Stimulated activated CD8-positive, alpha-beta memory T cell treated with anti-CD3 and anti-CD28 coated beads, Interleukin-4, amount 100 ng/mL, for 4 hours (primary cell): ENCODE results near the gene MT3.
"Not testable (repeated sequence)": the region's sequence is repeated elsewhere in the genome, so short reads cannot be mapped to it uniquely, and the experiment has no call there.

Experiments
- DNase-seq, 2 donors: peaks; one replicate each; pipeline ENCODE4 v3.0.0-alpha.2; 2020; ENCODE audit warnings: low read depth in 2 of 2, low spot score in 1 of 2

Gene MT3

DNA sequence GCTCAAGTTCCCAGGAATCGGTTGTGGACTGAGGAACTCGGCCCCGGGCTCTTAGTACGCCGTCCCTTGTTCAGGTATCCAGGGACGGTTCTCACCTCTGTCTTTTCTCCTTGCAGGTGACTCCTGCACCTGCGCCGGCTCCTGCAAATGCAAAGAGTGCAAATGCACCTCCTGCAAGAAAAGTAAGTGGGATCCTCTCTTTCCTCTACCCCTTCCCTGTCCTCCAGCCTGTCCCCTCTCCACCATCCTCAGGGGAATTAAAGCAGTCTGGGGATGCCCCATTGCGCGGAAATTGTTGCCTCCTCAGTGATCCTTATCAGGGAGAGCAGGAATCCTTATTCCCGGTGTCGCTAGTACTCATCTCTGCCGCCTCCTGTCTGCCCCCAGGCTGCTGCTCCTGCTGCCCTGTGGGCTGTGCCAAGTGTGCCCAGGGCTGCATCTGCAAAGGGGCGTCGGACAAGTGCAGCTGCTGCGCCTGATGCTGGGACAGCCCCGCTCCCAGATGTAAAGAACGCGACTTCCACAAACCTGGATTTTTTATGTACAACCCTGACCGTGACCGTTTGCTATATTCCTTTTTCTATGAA lies 19.6 kb downstream of the MT3 start:
- DNase-seq: no peak

DNA sequence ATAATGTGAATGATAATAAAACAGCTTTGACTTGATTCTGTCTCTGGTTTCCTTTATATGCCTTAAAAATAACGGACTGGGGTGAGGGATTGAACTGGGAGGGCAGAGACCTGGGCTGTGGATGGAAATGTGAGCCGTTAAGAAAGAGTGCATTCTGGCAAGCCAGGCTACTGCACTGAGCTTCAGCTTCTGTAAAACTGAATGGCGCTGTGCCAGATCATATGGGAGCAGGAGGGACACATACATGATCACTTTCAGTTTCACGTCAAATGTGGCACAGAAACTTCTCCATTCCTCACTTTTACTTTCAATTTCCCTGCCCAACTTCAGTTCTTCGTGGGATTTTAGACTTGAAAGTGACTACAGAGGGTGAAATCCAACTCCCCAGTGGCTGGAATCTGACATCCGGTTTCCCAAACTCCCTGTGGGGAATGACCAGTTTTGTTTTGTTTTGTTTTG lies 20.2 kb downstream of the MT3 start:
- DNase-seq: peak; percentile 47 to 48

DNA sequence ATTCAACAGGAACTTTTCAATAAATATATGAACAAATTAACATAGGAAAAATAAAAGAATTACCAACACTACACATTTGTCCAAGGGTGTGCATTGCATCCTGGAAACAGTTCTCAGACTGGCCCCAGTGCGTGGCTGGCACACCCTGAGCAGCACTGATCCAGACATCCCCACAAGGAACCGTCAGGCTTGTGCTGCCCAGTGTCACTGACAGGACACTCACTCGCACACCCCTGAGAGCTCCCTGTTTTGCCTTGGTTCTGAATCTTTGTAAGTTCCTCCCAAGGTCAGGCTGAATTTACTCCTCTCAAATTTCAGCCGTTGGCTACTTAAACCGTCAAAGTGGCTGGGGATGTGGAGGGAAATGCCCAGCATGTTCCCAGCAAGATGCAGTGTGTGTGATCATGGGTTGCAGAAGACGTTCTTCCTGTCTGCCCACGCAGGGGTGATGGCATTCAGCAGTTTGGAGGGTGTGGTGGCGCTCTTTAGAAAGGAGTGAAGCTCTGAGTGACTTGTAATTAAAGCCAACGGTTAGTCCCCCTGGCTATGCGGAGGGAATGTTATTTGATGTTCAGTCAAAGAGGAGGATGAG lies 20.8 kb downstream of the MT3 start:
- DNase-seq: peak; percentile 46 to 58

DNA sequence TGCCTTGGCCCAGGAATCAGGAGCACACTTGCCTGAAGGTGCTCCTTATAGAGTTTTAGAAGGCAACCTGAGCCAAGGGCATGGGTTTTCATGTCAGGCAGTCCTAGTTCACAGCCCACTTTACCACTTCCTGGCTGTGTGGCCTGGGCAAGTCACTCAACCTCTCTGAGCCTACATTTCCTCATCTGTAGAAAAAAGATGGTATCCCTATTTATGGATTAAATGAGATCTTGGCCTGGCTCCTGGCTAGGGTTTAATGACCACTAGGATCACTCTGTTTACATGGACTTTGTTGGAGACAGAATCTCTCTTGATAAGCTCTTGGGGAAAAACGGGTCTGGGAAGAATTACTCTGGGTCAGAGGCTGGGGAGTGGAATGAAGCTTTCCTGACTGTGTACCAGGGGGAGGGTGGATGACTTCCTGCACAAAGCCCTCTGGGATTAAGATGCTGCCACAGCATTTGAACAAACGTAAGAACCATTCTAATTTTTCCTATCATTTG lies 21.3 kb downstream of the MT3 start:
- DNase-seq: no peak

DNA sequence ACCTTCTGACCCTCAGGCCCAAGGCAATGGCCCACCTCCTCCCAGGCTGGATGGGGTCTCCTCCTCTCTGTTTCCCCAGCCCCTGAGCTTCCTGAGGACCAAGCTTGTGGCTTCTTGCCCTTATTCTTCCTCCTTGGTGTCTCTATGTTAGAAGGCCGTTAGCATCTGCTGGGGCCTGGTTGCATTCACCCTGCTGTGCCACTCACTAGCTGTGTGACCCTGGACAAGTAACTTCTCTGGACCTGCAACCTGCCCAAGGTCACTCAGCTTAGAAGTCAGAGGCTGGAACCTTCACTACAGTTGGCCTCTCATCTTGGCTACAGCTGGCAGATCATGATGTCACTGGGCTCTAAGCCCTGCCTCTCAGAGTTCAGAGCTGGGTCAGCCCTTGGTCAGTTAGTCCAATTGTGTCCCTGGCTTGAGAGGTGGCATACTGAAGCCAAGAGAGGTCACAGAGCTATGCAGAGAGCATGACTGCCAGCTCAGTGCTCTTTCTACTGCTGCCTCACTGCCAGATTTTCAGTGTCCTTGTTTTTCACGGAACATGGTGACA lies 22.0 kb downstream of the MT3 start:
- DNase-seq: no peak

DNA sequence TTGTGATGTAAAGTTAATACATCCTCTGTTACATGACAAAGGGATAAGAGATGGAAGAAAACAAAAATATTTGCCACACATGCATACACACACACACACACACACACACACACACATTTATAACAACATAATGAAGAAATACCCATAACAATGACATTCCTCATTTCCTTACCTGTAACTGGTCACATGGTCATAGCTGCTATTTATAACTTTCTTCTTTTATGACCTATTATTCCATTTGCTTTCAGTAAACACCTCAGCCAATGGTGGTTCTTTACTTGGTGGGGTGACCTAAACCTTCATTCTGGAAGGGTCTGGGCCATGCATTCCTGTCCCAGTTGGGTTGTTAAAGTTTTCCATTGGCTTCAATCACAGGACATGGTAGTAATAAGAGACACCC lies 24.4 kb downstream of the MT3 start:
- no peak for DNase-seq

DNA sequence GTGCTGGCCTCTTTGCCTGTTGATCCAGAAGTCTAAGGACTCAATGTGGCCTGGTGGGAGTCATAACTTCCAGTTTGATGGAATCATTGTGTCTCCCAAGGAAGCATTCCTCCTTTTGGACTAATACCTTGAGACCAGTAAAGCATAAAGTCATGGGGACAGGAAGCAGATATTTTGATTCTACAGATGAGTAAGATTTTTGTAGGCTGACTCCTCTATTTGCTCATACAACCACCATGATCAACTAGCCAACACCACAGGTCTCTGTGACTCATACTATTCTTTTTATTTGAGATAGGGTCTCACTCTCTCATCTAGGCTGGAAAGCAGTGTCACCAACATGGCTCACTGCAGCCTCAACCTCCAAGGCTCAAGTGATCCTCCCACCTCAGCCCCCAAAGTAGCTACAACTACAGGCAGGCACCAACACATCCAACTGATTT lies 25.2 kb downstream of the MT3 start:
- no peak for DNase-seq

DNA sequence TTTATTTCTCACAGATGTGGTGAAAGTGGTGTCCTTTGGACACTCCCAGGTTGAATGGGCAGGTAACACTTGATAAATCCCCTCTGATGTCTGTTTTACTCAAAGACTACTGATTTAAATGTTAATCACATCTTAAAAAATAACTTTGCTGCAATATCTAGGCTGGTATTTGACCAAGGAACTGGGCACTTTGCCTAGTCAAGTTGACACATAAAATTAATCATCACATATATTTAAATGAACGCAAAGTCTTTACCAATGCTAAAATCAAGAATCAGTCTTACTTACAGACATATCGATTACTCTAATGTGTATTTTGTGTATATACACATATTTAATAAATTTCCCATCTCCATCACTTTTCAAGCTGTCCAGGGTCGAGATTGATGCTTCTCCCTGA lies 26.0 kb downstream of the MT3 start:
- DNase-seq: no peak

DNA sequence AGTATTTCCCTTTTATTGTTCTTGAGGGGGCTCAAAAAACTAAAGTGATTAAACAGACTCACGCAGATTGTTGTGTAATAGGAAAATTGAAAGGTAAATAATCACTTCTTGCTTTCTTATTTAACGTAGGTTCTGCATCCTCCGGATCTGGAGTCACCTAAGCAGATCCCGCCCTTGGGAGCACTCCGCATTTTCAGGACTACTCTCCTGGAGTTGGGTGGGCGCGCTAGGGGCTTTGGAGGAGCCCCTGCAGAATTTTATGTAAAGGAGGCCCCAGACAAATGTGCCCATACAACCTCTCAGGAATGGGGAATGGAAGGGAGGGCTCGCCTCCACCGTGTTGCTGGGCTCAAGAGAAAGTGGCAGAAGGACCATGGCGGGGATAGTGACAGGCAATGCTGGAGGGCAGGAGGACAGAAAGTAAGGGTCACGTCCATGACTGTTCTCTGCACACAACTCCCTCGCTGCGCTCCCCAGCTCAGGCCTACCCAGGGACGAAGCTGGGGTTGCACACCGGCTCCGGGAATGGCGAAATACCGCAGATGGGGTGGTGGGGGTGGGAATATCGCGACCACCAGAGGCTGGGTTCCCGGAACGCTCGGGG lies 27.4 kb downstream of the MT3 start:
- no peak for DNase-seq

DNA sequence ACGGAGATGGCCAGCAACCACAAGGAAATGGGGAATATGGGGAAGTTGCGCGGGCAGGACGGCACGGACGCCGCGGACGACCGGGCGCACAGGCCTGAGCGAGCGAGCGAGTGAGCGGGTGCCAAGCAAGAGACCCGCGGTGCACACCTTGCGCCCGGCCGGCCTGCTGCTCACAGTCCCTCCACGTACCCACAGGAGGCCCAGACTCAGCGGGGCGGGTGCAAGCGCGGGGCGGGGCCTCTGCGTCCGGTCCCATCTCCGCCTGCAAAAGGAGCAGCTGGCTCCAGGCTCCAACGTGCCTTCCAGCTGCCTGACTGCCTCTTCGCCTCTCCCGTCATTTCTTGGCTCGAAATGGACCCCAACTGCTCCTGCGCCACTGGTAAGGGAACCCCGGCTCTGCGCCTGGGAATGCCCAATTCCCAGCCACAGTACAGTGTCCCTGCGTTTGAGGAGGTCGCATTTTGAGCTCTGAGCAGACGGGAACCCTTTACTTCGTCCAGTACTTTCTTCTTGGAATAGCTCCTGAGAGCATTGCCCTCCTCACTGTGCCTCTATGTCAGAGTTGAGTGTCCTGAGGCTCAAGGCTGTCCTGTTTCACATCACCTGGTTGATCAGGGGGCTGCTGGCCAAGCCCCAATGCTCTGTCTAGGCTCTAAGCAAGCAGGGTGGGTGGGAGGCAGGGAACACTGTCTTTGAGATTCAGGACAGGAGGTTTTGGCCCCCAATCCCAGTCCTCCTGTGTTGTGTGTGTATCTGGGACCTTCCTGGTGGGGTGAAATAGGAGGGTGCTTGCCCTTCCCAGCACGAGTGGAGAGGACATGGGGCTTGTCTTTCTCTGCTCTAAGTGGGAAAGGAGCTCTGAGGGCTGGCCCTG lies 28.1 kb downstream of the MT3 start:
- no peak for DNase-seq

DNA sequence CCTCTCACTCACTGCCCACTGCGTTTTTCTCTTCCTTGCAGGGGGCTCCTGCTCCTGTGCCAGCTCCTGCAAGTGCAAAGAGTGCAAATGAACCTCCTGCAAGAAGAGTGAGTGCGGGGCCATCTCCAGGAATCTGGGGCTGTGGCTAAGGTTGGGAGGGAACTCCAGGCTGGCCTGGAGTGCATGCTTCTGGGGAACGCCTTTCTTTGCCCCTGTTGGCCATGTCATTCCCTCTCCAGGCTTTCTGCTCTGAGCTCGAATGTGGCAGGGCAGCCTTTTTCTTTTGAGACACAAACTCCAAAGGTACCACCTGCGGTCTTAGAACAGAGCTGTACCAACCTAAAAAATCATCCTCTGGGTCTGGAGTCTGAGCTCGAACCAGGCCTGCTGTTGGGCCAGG lies 28.8 kb downstream of the MT3 start:
- no peak for DNase-seq

DNA sequence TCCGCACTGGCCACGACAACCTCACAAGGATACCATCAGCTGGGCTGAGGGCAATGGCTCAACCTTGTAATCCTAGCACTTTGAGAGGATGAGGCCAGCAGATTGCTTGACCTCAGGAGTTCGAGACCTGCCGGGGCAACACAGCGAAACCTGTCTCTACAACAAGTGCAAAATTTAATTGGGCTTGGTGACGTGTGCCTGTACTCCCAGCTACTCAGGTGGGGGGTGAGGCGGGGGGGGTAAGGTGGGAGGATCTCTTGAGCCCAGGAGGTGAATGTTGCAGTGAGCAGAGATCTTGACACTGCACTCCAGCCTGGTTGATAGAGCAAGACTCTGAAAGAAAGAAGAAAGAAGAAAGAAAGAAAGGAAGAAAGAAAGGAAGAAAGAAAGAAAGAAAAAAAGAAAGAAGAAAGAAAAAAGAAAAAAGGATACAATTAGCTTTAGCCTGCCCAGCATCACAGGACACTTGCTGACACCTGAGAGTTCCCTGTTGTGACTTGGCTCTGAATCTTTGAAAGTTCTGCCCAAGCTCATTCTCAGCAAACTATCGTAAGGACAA lies 31.1 kb downstream of the MT3 start:
- no peak for DNase-seq

DNA sequence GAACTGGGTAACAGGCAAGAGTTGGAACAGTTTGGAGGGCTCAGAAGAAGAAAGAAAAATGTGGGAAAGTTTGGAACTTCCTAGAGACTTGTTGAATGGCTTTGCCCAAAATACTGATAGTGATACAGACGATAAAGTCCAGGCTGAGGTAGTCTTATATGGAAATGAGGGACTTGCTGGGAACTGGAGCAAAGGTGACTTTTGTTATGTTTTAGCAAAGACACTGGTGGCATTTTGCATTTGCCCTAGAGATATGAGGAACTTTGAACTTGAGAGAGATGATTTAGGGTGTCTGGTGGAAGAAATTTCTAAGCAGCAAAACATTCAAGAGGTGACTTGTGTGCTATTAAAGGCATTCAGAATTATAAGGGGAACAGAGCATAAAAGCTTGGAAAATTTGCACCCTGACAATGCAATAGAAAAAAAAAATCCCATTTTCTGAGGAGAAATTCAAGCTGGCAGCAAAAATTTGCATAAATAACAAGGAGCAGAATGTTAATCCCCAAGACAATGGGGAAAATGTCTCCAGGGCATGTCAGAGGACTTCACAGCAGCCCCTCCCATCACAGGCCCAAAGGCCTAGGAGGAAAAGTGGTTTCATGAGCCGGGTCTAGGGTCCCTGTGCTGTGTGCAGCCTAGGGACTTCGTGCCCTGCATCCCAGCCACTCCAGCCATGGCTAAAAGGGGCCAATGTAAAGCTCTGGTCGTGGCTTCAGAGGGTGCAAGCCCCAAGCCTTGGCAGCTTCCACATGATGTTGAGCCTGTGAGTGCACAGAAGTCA lies 32.5 kb downstream of the MT3 start:
- DNase-seq: not testable (repeated sequence)

DNA sequence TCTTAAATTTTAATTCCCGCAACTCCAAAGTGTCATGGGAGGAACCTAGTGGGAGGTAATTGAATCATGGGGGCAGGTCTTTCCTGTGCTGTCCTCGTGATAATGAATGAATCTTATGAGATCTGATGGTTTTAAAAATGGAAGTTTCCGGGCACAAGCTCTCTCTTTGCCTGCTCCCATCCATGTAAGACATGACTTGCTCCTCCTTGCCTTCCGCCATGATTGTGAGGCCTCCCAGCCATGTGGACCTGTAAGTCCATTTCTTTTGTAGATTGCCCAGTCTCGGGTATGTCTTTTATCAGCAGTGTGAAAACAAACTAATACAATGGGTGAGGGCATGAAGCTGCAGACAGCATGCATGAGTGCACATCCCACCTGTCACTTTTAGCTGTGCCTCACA lies 33.9 kb downstream of the MT3 start:
- not testable (repeated sequence) for DNase-seq

DNA sequence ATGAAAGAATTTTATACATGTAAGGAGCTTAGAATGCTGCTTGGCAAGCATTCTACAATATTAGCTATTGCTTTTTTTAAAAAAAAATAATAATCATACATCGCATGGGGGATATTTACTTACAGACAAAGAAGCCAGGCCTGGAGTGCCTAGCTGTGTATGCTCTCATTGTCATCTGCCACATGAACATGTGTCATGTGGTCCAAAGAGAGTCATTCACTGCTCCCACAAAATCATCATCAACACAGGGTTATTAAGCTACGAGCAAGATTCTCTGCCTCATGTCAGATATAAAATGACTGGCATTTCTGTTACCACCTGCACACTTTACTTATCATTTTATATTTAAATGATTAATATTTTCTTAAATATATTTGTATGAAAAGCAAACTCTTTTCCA lies 34.3 kb downstream of the MT3 start:
- DNase-seq: no peak

DNA sequence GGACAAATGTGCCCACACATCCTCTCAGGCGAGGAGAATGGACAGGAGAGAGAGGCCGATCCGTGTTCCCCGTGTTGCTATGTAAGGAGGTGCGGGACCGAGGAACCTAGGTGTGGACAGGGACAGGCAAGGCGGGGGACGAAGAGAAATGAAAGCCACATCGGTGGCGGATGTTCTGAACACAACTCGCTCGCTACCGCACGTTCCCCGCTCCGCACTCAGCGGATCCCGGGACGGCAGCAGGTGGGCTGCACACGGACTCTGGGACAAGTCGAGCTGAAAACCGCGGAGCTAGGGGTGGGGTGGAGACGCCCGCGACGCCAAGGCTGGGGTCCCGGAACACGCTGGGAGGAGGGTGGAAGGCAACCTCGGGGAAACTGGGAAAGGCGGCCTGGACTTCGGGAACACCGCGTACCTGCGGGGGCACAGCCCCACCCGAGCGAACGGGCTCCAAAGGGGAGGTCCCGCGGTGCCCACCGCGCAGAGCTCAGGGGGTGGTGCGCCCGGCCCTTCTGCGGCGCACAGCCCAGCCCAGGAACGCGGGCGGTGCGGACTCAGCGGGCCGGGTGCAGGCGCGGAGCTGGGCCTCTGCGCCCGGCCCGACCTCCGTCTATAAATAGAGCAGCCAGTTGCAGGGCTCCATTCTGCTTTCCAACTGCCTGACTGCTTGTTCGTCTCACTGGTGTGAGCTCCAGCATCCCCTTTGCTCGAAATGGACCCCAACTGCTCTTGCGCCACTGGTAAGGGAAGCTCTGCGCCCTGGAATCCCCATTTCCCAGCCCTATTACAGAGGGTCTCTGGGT lies 36.0 kb downstream of the MT3 start, which contains the start of gene MT1E:
Gene MT1E, plus strand, starts transcription at position 642 of the 803 bp plus-strand sequence. Its CDS starts 71 bp downstream, at position 713.
- DNase-seq: no peak

DNA sequence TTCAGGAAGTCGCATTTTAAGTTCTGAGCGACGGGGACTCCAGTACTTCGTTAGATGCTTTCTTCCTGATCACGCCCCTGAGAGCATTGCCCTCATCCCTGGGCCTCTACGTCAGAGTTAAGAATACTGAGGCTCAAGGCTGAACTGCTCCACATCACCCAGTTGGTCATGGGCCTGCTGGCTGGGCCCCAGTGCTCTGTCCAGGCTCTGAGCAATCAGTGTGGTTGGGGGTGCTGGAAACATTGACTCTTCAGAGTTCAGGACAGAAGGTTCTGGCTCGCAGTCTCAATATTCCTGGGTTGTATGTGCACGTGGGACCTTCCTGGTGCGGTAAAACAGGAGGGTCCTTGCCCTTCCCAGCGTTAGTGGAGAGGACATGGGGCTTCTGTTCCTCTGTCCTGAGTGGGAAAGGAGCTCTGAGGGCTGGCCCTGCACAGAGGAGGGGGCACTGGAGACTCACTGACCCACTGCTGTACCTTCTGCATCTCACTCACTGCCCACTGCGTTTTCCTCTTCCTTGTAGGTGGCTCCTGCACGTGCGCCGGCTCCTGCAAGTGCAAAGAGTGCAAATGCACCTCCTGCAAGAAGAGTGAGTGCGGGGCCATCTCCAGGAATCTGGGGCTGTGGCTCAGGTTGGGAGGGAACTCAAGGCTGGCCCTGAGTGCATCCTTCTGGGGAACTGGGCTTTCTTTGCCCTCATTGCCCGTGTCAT lies 36.8 kb downstream of the MT3 start:
- no peak for DNase-seq

DNA sequence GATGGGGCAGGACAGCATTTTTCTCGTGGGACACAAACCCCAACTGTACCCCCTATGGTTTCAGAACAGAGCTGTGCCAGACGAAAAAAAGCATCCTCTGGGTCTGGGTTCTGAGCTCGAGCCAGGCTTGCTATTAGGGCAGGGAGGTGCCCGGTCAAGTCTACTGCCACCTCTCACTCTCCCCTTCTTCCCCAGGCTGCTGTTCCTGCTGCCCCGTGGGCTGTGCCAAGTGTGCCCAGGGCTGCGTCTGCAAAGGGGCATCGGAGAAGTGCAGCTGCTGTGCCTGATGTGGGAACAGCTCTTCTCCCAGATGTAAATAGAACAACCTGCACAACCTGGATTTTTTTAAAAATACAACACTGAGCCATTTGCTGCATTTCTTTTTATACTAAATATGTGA lies 37.4 kb downstream of the MT3 start:
- no peak for DNase-seq
